MV-4-11 (cell line): ENCODE data around the gene EFNA2.

Experiments
- DNase-seq: peaks from one replicate; lab custom pipeline; 2025; lab: John Stamatoyannopoulos, UW

EFNA2 gene

GRCh38 chr19:1284293-1284978 lies 1.2 kb upstream of the EFNA2 start:
- DNase-seq = no peak

DNA sequence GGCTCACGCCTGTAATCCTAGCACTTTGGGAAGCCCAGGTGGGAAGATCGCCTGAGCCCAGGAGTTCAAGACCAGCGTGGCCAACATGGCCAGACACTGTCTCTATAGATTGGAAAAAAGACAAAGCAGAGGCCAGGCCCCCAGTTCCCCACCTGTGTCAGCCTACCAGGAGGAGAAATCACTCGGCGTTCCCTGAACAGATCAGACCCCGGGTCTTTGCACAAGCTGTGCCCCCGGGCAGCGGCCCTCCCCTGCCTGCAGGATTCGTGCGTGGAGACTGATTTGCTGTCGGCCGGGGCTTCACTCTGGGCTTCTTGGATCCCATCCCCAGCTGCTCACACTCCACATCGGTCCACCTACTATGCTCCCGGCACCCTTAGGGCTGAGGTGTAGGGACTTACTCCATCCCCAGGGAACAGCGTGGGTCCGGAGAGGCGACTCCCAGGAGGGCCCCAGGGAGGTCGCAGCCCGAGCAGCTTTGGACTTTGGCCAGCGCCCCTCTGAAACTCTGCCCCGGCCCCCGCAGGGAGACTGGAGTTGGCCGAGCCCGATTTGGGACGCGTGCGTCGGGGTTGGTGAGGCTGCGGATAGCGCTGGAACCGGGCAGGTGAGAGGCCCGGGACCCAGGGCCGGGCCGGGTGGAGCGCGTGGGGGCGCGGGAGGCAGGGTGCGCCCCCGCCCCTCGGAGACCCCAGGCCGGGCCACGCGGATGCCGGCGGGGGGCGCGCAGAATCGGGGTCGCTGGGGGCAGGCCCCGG lies 515 bp upstream of the EFNA2 start:
- DNase-seq = no peak

- DNase-seq = no peak
Observed at GRCh38 chr19:1286487-1287353, 1.0 kb downstream of the EFNA2 start.

DNA sequence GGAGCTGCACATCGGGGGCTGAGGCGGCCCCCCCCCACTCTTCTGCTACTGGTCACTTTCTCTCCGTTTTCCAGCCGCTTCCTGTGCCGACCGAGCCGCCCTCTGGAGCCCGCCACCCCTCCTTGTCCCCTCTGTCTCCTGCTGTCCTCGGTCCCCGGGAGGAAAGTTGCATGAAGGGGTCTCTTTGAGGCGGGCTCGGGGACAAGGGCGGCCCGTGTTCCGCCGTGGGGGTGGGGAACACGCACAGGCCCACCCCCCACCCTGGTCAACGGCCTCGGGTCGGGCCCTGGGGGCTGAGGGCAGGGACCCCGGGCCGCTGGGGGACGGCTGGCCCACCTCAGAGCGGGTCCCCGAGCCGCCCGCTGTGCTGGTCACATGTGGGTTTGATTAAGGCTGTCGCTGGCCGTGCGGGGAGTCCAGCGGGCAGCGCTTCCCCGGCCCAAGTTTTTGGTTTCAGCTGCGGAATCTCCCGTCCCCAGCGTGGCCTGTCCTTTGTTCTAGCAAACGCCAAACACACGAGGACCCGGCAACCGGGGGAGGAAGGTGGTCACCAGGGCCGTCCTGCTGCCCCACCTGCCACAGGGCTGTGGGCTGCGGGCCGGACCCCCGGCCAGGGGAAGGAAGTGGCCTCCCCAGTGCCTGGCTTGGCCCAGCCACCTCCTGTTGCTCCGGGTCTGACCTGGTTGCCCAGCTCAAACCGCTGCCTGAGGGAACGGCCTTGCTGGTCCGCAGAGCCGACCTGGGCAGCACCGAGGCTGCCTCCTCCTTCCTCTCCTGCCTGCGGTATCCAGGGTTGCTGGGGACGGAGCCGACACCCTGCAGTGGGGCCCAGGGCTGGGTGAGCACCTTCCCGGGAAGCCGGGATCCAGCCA lies 1.9 kb downstream of the EFNA2 start:
- DNase-seq = no peak

- no peak for DNase-seq
Observed at GRCh38 chr19:1288226-1288612, 2.5 kb downstream of the EFNA2 start.

- DNase-seq = no peak
Observed at GRCh38 chr19:1288833-1289685, 3.4 kb downstream of the EFNA2 start.

DNA sequence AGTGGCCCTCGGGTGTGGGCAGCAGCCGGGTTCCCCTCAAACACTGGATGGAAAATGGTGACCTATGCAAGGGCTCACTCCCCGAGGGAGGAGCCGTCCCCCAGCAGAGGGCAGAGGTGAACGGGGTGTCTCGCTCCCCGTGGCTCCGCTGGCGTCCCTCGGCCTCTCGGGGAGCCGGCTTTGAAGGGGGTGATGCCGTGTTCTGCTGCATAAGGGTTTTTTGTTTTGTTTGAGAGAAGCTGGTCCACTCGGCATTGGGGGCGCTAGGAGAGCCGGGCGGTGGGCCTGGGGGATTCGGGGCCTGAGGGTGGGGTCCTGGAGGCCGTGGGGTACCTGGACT lies 4.0 kb downstream of the EFNA2 start:
- no peak for DNase-seq

DNA sequence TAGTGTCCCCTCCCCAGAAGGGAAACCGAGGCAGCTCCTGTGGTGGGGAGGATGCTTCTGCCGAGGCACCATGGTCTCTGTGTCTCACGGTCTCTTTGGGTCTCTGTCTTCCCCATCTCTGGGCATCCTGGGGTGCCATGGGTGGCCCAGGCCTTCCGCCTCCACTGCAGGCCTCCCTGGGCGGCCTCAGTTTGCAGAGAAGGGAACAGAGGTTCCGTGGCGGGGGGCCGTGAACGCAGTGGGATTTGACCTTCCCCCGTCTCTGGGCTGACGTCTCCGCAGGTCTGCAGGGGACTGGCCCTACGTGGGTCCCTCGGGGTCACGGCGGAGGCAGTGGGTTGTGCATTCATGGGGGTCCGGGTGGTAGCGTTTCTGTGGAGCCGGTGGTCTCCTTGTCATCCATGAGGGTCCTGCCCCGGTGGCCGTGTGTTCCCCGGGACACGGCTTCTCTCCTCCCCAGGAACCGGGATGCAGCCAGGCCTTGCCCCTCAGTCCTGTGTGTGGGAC lies 4.6 kb downstream of the EFNA2 start:
- no peak for DNase-seq

GRCh38 chr19:1290703-1291651 lies 5.3 kb downstream of the EFNA2 start:
- DNase-seq = no peak

DNA sequence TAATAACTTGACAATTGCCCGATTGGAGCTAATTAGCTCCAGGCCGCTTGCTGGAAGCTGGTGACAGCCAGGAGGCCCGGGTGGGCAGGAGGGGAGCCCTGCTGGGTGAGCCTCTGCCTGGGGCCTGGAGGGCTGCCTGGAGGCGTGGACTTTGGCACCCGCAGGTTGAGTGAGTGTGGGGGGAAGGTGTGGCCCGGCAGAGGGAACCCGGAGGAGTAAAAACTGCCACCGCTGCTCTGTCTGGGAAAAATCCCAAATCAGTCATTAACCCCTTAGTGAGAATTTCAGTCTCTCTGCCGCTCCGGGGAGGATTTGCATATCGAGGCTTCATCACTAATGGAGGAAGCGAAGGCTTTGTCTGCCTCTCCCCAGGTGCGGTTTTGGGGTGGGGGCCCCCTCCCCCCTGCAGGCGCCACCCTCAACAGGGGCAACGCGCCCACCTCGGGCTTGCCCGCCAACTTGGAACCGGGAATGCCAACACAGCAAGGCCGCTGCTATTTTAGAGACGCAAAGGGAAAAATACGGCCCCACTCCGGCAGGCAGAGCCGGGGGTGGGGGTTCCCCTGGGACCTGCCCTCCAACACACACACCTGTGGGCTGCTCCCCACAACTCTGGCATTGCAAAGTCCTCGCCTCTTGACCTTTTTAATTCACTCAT lies 6.2 kb downstream of the EFNA2 start:
- no peak for DNase-seq

- no peak for DNase-seq
Observed at GRCh38 chr19:1292419-1293151, 6.9 kb downstream of the EFNA2 start.

- DNase-seq = no peak
Observed at GRCh38 chr19:1293782-1294604, 8.3 kb downstream of the EFNA2 start.

DNA sequence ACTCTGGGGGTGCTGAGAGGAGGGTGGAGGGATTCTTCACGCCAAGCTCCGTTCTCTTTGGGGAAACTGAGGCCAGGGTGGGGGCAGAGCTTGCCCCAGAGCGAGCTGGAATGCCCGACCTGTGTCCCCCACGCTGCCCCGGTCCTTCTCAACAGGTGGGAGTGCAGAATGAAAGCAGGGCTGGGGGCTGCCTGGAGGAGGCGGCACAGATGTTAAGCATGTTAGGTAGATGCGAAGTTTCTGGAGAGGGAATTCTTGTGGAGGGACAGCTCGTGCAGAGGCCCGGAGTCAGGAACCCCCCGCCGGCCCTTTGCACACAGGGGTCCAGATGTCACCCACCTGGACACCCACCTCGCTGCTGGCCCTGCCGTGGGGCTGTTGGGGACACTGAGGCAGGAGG lies 9.0 kb downstream of the EFNA2 start:
- no peak for DNase-seq

DNA sequence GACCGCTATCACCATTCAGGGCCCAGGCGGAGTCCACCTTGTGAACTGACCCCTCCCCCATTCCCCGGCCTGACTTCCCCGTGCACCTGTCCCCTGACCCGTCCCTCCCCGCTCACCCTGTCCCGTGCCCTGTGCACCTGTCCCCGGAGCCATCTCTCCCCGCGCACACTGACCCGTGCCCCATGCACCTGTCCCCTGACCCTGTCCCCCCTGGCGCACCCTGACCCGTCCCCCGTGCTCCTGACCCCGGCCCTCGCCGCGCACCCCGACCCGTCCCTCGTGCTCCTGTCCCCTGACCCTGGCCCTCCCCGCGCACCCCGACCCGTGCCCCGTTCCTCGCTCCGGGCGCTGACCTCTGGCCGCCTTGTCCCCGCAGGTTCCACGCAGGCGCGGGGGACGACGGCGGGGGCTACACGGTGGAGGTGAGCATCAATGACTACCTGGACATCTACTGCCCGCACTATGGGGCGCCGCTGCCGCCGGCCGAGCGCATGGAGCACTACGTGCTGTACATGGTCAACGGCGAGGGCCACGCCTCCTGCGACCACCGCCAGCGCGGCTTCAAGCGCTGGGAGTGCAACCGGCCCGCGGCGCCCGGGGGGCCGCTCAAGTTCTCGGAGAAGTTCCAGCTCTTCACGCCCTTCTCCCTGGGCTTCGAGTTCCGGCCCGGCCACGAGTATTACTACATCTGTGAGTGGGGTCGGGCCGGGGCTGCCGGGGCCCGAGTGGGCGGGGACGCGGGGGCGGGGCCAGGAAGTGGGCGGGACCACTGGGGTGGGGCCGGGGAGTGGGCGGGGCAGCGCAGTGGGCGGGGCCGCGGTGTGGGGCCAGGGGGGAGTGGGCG lies 9.7 kb downstream of the EFNA2 start:
- DNase-seq = no peak

- no peak for DNase-seq
Observed at GRCh38 chr19:1296078-1296477, 10.4 kb downstream of the EFNA2 start.

GRCh38 chr19:1296575-1297271 lies 11.1 kb downstream of the EFNA2 start:
- no peak for DNase-seq
